ENCODE results near the gene FAM181A. TPM values are rescaled to one million over a fixed set of nuclear protein-coding genes. Genes with fewer than 3 reads are reported as not detected.
A peak's percentile ranks its signal among the peaks of the same experiment; 100 is the strongest.

The FAM181A gene
- total and polyA plus RNA-seq, 10 donors = not detected

DNA sequence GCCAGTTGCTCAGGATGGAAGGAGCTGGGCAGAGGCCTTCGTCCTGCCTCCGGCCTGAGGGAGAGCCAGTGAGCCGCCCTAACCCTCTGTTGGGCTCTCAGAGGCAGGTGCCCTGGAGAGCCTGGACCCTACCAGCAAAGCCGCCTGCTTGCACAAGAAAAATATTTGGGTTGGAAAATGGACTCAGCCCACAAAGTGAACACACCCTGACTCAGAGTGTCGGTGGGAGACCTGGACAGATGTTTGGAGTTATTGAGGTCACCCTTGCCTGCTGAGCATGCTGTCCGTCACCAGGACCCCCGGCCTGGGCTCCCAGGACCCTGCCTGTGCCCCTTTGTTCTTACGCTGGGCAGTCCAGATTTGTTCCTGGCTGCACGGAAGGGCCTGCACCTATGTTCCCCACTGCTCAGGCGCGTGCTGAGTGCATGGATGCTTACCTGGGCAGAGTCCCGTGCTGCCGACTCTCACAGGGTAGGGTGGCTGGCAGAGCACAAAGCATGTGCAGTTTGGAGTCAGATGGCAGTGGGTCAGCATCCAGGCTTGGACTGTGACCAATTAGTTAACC lies 22.4 kb downstream of the FAM181A start:
- TF ChIP-seq CTCF (IDR thresholded peaks at IDR 0.05 in 8 of 11, conservative IDR thresholded peaks at IDR 0.05 in 3 of 11) = no peak
- no peak for TF ChIP-seq POLR2A (IDR thresholded peaks at IDR 0.05)
- no peak for TF ChIP-seq POLR2AphosphoS5 (IDR thresholded peaks at IDR 0.05)
- H3K27me3 ChIP-seq (replicated peaks in 1 of 7) = no peaks in the 10 kb centered on the region
- no peak for DNase-seq
- intact Hi-C loops (cut with DNase I; ENCODE audit: low total_unique reads) = no loop called here
- peaks cover 0 to 51% (median 11%) of the 10 kb centered on the region in 6 donors for H3K36me3 ChIP-seq
- peaks cover 5 to 34% (median 16%) of the 10 kb centered on the region in 6 donors for H3K4me1 ChIP-seq
- no peak overlapping the region for H3K4me3 ChIP-seq
- H3K9me3 ChIP-seq = no peaks in the 10 kb centered on the region
- no peak overlapping the region for H3K27ac ChIP-seq
- 91 to 99% (median 93%) methylated on average over 5 to 13 of the region's 13 CpGs for WGBS, 5 donors

DNA sequence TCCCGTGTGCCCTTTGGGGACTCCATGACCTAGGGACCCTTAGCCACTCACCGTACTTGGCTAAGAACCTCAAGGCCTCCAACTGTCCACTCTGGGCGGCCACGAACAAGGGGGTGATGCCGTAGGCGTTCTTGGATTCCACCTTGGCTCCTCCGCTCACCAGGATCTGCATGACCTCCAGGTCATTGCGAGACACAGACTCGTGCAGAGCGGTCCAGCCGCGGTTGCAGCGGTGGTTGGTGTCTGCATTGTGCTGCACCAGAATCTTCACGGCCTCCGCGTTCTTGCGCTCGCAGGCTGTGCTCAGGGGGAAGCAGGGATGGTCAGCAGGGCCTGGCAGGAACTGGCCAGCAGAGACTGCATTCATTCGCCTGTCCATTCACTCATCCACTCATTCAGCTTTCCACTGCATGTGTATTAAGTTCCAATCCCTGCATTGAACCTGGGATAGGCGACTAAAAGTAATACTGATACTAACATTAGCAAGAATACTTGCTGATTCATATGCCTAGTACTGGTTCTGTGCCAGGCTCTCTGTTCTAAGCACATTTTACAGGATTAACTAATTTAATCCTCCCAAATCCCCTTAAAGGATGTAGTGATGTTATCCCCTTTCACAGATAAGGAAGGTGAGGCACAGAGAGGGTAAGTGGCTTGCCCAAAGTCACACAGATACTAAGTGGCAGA lies 23.9 kb downstream of the FAM181A start:
- peaks cover 0 to 36% (median 9%) of the 10 kb centered on the region in 6 donors for H3K36me3 ChIP-seq
- no peak overlapping the region for H3K27ac ChIP-seq
- H3K27me3 ChIP-seq (replicated peaks in 1 of 7) = no peaks in the 10 kb centered on the region
- intact Hi-C loops (cut with DNase I; ENCODE audit: low total_unique reads) = no loop called here
- TF ChIP-seq POLR2A (IDR thresholded peaks at IDR 0.05) = no peak
- peaks cover 15 to 49% (median 31%) of the 10 kb centered on the region in 6 donors for H3K4me1 ChIP-seq
- no peak overlapping the region for H3K4me3 ChIP-seq
- DNase-seq = no peak
- WGBS, 5 donors = 82 to 90% (median 89%) methylated on average over 20 of the region's 20 CpGs
- H3K9me3 ChIP-seq = no peaks in the 10 kb centered on the region

- no peak for DNase-seq
- intact Hi-C loops (cut with DNase I; ENCODE audit: low total_unique reads) = no loop called here
- Histone ChIP-seq H3K27ac (peak overlapping the region in 1 of 8 donors; percentile 4), H3K27me3 (replicated peaks in 1 of 7) (no peaks in the 10 kb centered on the region), H3K4me1 (peaks cover 23 to 57% (median 39%) of the 10 kb centered on the region in 6 donors), H3K4me3 (no peak overlapping the region), H3K9me3 (no peaks in the 10 kb centered on the region), H3K36me3 (peaks cover 0 to 28% (median 4%) of the 10 kb centered on the region in 6 donors)
- 40 to 85% (median 73%) methylated on average over 5 to 7 of the region's 7 CpGs for WGBS, 5 donors
- TF ChIP-seq POLR2A (IDR thresholded peaks at IDR 0.05) (no peak), POLR2AphosphoS5 (IDR thresholded peaks at IDR 0.05) (no peak), CTCF (IDR thresholded peaks at IDR 0.05 in 8 of 11, conservative IDR thresholded peaks at IDR 0.05 in 3 of 11) (no peak)
These were observed 24.7 kb downstream of the FAM181A start for GRCh38 chr14:93951635-93952540.

GRCh38 chr14:93952829-93953228 lies 25.7 kb downstream of the FAM181A start:
- peaks cover 27 to 66% (median 49%) of the 10 kb centered on the region in 6 donors for H3K4me1 ChIP-seq
- H3K27me3 ChIP-seq (replicated peaks in 1 of 7) = no peaks in the 10 kb centered on the region
- H3K36me3 ChIP-seq = peaks cover 0 to 21% (median 3%) of the 10 kb centered on the region in 6 donors
- TF ChIP-seq CTCF (IDR thresholded peaks at IDR 0.05 in 8 of 11, conservative IDR thresholded peaks at IDR 0.05 in 3 of 11) = peak in 1 of 11 experiments; percentile 3
- no peak for TF ChIP-seq POLR2AphosphoS5 (IDR thresholded peaks at IDR 0.05)
- H3K9me3 ChIP-seq = no peaks in the 10 kb centered on the region
- H3K4me3 ChIP-seq = no peak overlapping the region
- no peak overlapping the region for H3K27ac ChIP-seq
- no peak for DNase-seq
- intact Hi-C loops (cut with DNase I; ENCODE audit: low total_unique reads) = no loop called here
- WGBS, 5 donors = 63 to 95% (median 78%) methylated on average over 3 of the region's 3 CpGs

Data from spleen (tissue), 11 donors.